ENCODE data around the gene PFDN5.

PFDN5 gene

GRCh38 chr12:53299101-53299453 is 3.7 kb downstream of the PFDN5 start:
- FAIRE-seq (no peak), DNase-seq (ENCODE audit: insufficient read length, low spot score) (no peak)
- no peak for TF ChIP-seq TAF1 (IDR thresholded peaks at IDR 0.05; ENCODE audit: low read depth, low read length)
- TF ChIP-seq POLR2A (IDR thresholded peaks at IDR 0.05; ENCODE audit: low read depth, low read length): no peak

GRCh38 chr12:53299454-53300180 is 4.3 kb downstream of the PFDN5 start, which contains the start of gene MYG1:
Gene MYG1 (plus strand): TSS chr12:53299695. CDS start chr12:53299738, 43 bp downstream.
- DNase-seq (ENCODE audit: insufficient read length, low spot score) (peak; percentile 77), FAIRE-seq (peak; percentile 95)
- TF ChIP-seq POLR2AphosphoS5 (IDR thresholded peaks at IDR 0.05; ENCODE audit: low read depth, low read length) (peak; percentile 92), POU2F2 (IDR thresholded peaks at IDR 0.05; ENCODE audit: low read depth, low read length) (peak; percentile 27; the same call in 1 of the 2 replicates), PAX5 (IDR thresholded peaks at IDR 0.05; ENCODE audit: insufficient read depth, low read length, severe bottlenecking) (no peak), SPI1 (IDR thresholded peaks at IDR 0.05; ENCODE audit: low read depth, low read length) (peak; percentile 72), POLR2A (IDR thresholded peaks at IDR 0.05; ENCODE audit: low read depth, low read length) (peak; percentile 89), TAF1 (IDR thresholded peaks at IDR 0.05; ENCODE audit: low read depth, low read length) (peak; percentile 36; the same call in 1 of the 2 replicates)

GRCh38 chr12:53300187-53300586 is 4.8 kb downstream of the PFDN5 start:
- FAIRE-seq: no peak
- no peak for TF ChIP-seq POLR2AphosphoS5 (IDR thresholded peaks at IDR 0.05; ENCODE audit: low read depth, low read length)
- no peak; the same call in 1 of the 2 replicates for TF ChIP-seq POU2F2 (IDR thresholded peaks at IDR 0.05; ENCODE audit: low read depth, low read length)
- no peak for TF ChIP-seq PAX5 (IDR thresholded peaks at IDR 0.05; ENCODE audit: insufficient read depth, low read length, severe bottlenecking)
- no peak for TF ChIP-seq POLR2A (IDR thresholded peaks at IDR 0.05; ENCODE audit: low read depth, low read length)
- no peak for TF ChIP-seq SPI1 (IDR thresholded peaks at IDR 0.05; ENCODE audit: low read depth, low read length)
- TF ChIP-seq TAF1 (IDR thresholded peaks at IDR 0.05; ENCODE audit: low read depth, low read length): no peak

GRCh38 chr12:53302903-53303302 is 7.6 kb downstream of the PFDN5 start:
- DNase-seq (ENCODE audit: insufficient read length, low spot score) (no peak), FAIRE-seq (no peak)
- TF ChIP-seq POU2F2 (IDR thresholded peaks at IDR 0.05; ENCODE audit: low read depth, low read length) (no peak), PAX5 (IDR thresholded peaks at IDR 0.05; ENCODE audit: insufficient read depth, low read length, severe bottlenecking) (no peak), POLR2A (IDR thresholded peaks at IDR 0.05; ENCODE audit: low read depth, low read length) (no peak), TAF1 (IDR thresholded peaks at IDR 0.05; ENCODE audit: low read depth, low read length) (no peak), SPI1 (IDR thresholded peaks at IDR 0.05; ENCODE audit: low read depth, low read length) (no peak), POLR2AphosphoS5 (IDR thresholded peaks at IDR 0.05; ENCODE audit: low read depth, low read length) (no peak)

More at GRCh38 chr12:53300187-53300586, 4.8 kb downstream of the PFDN5 start:
- DNase-seq (ENCODE audit: insufficient read length, low spot score): no peak

- no peak for TF ChIP-seq PAX5 (IDR thresholded peaks at IDR 0.05; ENCODE audit: insufficient read depth, low read length, severe bottlenecking)
- TF ChIP-seq POLR2AphosphoS5 (IDR thresholded peaks at IDR 0.05; ENCODE audit: low read depth, low read length): no peak
- TF ChIP-seq POU2F2 (IDR thresholded peaks at IDR 0.05; ENCODE audit: low read depth, low read length): no peak
- TF ChIP-seq SPI1 (IDR thresholded peaks at IDR 0.05; ENCODE audit: low read depth, low read length): no peak
- no peak for TF ChIP-seq POLR2A (IDR thresholded peaks at IDR 0.05; ENCODE audit: low read depth, low read length)
- no peak for TF ChIP-seq TAF1 (IDR thresholded peaks at IDR 0.05; ENCODE audit: low read depth, low read length)
- FAIRE-seq: no peak
- no peak for DNase-seq (ENCODE audit: insufficient read length, low spot score)
These were observed 11.5 kb downstream of the PFDN5 start for GRCh38 chr12:53306826-53307225.

GRCh38 chr12:53308276-53308675 is 12.9 kb downstream of the PFDN5 start:
- DNase-seq (ENCODE audit: insufficient read length, low spot score) (no peak), FAIRE-seq (no peak)
- TF ChIP-seq POLR2A (IDR thresholded peaks at IDR 0.05; ENCODE audit: low read depth, low read length): no peak
- no peak for TF ChIP-seq POLR2AphosphoS5 (IDR thresholded peaks at IDR 0.05; ENCODE audit: low read depth, low read length)
- TF ChIP-seq PAX5 (IDR thresholded peaks at IDR 0.05; ENCODE audit: insufficient read depth, low read length, severe bottlenecking): no peak
- TF ChIP-seq POU2F2 (IDR thresholded peaks at IDR 0.05; ENCODE audit: low read depth, low read length): no peak
- TF ChIP-seq TAF1 (IDR thresholded peaks at IDR 0.05; ENCODE audit: low read depth, low read length): no peak
- no peak for TF ChIP-seq SPI1 (IDR thresholded peaks at IDR 0.05; ENCODE audit: low read depth, low read length)

GRCh38 chr12:53313996-53314395 is 18.7 kb downstream of the PFDN5 start:
- DNase-seq (ENCODE audit: insufficient read length, low spot score) (no peak), FAIRE-seq (no peak)
- TF ChIP-seq POLR2AphosphoS5 (IDR thresholded peaks at IDR 0.05; ENCODE audit: low read depth, low read length) (no peak), POU2F2 (IDR thresholded peaks at IDR 0.05; ENCODE audit: low read depth, low read length) (no peak), PAX5 (IDR thresholded peaks at IDR 0.05; ENCODE audit: insufficient read depth, low read length, severe bottlenecking) (no peak), TAF1 (IDR thresholded peaks at IDR 0.05; ENCODE audit: low read depth, low read length) (no peak), POLR2A (IDR thresholded peaks at IDR 0.05; ENCODE audit: low read depth, low read length) (no peak), SPI1 (IDR thresholded peaks at IDR 0.05; ENCODE audit: low read depth, low read length) (0 out of 2 replicates have a peak, but pooled peaks have one; percentile 12)

GRCh38 chr12:53320352-53321195 is 25.2 kb downstream of the PFDN5 start:
- TF ChIP-seq POU2F2 (IDR thresholded peaks at IDR 0.05; ENCODE audit: low read depth, low read length): no peak
- no peak for TF ChIP-seq POLR2A (IDR thresholded peaks at IDR 0.05; ENCODE audit: low read depth, low read length)
- TF ChIP-seq POLR2AphosphoS5 (IDR thresholded peaks at IDR 0.05; ENCODE audit: low read depth, low read length): no peak
- no peak for TF ChIP-seq TAF1 (IDR thresholded peaks at IDR 0.05; ENCODE audit: low read depth, low read length)
- TF ChIP-seq PAX5 (IDR thresholded peaks at IDR 0.05; ENCODE audit: insufficient read depth, low read length, severe bottlenecking): no peak
- TF ChIP-seq SPI1 (IDR thresholded peaks at IDR 0.05; ENCODE audit: low read depth, low read length): no peak
- DNase-seq (ENCODE audit: insufficient read length, low spot score) (no peak), FAIRE-seq (no peak)

Measured in GM12891 (cell line).